ENCODE results near the gene MOAP1.

DNA sequence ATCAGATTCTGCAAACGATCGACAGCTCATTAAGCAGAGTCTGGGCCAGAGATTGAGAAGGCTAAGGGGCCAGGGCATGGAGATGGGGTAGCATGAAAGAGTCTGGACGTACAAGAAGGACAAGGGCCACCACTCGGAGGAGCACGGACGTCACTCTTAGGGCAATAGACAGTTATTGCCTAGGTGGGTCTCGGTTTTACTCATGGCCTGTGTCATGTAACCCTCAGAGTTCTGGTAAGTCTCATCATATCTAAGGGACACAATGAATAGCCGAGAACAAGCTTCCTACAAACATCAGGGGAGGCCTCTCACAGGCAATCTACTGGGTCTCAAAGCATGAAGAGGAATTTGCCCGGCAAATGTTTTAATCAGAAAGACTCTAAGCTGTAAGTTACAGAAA, 38.6 kb downstream of the MOAP1 start:
- TF ChIP-seq, protein P1, sequence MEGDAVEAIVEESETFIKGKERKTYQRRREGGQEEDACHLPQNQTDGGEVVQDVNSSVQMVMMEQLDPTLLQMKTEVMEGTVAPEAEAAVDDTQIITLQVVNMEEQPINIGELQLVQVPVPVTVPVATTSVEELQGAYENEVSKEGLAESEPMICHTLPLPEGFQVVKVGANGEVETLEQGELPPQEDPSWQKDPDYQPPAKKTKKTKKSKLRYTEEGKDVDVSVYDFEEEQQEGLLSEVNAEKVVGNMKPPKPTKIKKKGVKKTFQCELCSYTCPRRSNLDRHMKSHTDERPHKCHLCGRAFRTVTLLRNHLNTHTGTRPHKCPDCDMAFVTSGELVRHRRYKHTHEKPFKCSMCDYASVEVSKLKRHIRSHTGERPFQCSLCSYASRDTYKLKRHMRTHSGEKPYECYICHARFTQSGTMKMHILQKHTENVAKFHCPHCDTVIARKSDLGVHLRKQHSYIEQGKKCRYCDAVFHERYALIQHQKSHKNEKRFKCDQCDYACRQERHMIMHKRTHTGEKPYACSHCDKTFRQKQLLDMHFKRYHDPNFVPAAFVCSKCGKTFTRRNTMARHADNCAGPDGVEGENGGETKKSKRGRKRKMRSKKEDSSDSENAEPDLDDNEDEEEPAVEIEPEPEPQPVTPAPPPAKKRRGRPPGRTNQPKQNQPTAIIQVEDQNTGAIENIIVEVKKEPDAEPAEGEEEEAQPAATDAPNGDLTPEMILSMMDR (IDR thresholded peaks at IDR 0.05; ENCODE audit: low read depth, low read length), result no peak
- no peak for TF ChIP-seq EZH2phosphoT487 (IDR thresholded peaks at IDR 0.05; ENCODE audit: low read depth)

All from OCI-LY3 (cell line).